CD4-positive, alpha-beta T cell treated with Interleukin-6 at 100 ng/mL for 8 hours (primary cell): ENCODE data around the gene CCDC86.

Experiments used
- DNase-seq: peaks from one replicate; pipeline ENCODE4 v3.0.0-alpha.2; 2020; ENCODE audit warnings: mixed read lengths, low spot score

The CCDC86 gene

GRCh38 chr11:60868682-60869450 is 27.0 kb downstream of the CCDC86 start:
- no peak for DNase-seq

DNA sequence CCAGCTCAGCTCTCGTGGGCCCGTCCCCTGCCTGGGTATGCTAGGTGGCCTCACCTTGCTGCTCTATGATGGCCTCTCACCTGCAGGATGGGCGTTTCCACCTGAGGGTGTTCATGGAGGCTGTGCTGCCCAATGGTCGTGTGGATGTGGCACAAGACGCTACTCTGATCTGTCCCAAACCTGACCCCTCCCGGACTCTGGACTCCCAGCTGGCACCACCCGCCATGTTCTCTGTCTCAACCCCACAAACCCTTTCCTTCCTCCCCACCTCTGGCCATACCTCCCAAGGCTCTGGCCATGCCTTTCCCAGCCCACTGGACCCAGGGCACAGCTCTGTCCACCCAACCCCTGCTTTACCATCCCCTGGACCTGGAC is 27.5 kb downstream of the CCDC86 start:
- DNase-seq, result no peak

DNA sequence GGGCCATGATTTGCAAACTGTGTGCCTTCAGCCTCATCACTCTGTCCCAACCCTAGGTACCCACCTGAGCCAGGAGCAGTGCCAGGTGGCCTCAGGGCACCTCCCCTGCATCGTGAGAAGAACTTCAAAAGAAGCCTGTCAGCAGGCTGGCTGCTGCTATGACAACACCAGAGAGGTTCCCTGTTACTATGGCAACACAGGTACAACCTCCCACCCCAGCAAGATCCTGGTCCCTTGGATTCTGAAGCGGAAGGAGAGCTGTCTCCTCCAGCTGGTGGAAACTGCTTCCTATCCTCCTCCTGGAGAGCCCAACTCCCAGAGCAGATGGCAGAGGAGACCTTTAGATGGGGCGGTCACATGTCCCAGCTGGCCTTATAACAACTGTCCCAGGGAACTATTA is 28.4 kb downstream of the CCDC86 start:
- DNase-seq, result no peak

- DNase-seq, result no peak
Observed at GRCh38 chr11:60870733-60871377, 28.9 kb downstream of the CCDC86 start.

DNA sequence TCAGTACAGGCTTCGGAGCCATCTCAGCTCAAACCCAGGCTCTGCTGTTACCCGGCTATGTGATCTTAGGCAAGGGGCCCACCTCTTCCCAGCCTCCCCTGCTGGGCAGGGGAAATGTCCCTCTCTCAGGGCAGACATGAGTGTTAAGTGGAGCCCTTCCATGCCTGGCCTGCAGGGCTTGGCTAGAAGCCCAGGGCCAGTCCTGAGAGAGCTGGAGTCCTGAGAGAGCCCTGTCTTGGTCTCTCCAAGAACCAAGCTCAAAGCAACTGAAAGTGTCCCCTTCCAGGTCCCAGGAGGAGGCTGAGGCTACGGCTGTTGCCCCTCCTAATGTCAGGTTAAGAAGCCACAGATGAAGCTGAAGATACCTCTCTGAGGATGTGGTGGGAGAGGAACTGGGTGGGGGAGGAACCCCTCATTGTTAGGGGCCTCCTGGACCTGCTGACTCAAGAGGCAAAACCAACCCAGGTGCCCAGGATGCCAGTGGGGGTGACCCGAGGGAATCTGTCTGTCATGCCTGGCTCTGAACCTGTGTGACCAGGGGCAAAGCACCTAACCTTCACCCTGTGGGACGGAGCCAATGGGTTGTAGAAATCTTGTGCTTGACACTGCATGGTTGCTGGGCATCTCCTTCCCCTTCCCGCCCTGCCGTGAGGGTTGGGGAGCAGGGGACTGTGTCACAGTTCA is 29.6 kb downstream of the CCDC86 start:
- no peak for DNase-seq

DNA sequence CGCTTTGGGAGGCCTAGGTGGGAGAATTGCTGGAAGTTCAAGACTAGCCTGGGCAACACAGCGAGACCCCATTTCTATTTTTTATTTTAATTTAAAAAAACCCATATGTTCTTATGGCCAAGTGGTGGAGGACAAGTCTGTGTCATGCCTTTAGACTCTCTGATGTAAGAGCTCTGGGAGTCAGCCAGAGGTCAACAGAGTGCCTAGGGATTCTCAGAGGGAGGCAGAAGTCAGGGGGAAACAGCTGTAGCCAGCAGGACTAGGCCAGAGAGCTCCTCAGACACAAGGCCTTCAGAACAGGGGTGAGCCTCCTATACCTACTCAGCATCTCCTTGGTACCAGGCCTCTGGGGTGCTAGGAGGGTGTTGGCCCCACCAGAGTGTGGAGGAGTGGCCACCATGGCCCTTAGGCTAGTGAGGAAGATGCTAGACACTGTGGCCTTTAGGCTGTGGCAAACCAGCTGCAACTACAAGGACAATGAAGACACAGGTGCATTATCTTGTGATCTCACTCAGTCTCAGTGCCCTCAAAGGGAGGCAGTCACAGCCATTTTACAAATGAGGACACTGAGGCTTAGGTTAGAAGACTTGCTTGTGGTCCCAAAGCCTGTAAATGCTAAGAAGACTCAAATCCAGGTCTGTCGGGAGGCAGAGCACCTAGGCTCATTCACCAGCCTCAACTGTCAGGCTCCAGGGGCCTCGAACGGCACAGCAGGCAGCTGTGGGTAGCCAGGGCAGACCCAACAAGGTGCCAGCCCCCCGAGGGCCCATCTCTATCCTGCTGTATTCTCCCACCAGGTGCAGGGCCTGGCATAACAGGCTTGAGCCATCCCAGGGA is 30.4 kb downstream of the CCDC86 start:
- no peak for DNase-seq

DNA sequence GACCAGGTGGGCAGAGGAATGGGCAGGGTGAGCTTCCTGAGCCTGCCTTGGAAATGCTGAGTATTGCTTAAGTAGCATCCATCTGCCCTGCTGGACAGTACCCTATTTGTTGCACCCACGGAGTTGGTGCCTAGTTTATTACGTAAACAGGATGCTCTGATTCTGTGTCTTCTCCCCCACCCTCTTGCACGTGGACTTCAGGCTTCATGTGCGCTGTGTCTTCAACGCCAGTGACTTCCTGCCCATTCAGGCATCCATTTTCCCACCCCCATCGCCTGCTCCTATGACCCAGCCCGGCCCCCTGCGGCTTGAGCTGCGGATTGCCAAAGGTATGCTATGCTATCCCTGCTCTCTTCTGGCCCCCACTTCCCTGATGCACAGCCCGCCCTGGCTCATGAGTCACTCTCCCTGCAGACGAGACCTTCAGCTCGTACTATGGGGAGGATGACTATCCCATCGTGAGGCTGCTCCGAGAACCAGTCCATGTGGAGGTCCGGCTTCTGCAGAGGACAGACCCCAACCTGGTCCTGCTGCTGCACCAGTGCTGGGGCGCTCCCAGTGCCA is 31.1 kb downstream of the CCDC86 start:
- no peak for DNase-seq

- DNase-seq, result no peak
Observed at GRCh38 chr11:60873533-60873932, 31.6 kb downstream of the CCDC86 start.

- no peak for DNase-seq
Observed at GRCh38 chr11:60874421-60875365, 32.8 kb downstream of the CCDC86 start.

- DNase-seq, result no peak
Observed at GRCh38 chr11:60875366-60876167, 33.7 kb downstream of the CCDC86 start.

GRCh38 chr11:60876168-60876485 is 34.2 kb downstream of the CCDC86 start:
- no peak for DNase-seq

GRCh38 chr11:60878245-60879101 is 36.6 kb downstream of the CCDC86 start:
- no peak for DNase-seq

- no peak for DNase-seq
Observed at GRCh38 chr11:60879104-60879503, 37.2 kb downstream of the CCDC86 start.

DNA sequence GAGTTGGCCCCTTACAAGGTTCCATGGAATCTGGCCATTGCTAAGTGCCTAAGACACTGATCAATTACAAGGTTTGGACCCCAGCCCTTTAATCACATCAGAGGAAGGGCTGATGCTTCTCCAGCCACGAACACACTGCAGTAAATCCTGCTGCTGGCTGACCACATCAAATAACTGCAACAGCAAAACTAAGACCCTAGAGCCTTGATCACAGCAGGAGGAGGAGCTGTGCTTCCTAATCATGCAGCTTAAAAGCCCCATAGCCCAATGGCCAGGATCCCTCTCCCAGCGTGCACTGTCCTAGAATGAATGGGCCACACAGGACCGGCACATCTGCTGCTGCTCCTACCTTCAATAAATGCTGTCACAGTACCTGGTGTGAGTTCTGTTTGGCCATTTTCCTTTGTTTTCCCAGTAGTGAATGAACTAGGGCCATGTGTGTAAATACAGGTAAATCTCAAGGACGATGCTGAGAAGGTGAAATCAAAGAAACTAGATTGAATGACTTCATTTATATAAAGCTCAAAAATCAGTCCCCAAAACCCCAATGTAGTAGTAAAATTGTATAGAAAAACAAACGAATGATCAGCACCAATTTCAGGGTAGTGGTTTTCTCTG is 38.2 kb downstream of the CCDC86 start:
- DNase-seq, result no peak

DNA sequence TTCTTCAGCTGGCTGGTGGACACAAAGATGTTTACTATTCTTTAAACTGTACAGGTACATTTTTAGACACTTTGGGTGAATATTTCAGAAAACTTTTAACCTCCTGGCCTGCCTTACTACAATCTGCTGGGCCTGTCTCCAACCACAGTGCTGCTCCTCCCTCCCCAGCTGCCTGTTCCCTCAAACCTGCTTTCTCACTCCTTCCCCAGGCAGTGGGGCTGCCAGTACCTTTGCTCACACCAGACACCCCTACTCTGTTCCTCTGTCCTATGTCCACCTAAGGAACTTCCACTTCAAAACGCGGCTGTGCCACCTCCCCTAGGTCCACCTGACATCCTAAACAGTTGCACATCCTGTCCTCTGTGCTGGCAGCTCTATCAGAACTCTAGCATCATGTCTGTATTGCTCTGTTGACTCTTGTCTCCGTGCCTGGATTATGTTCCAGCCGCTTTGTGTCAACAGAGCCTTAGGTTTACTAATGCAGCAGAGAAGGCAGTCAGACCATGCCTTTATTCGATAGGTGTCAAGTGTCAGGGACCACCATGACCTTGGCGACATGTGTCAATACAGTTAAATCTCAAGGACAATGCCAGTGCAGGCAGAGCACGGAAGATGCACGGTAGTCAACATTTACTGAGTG is 38.9 kb downstream of the CCDC86 start:
- DNase-seq, result no peak

- no peak for DNase-seq
Observed at GRCh38 chr11:60887556-60887955, 45.6 kb downstream of the CCDC86 start.

GRCh38 chr11:60889869-60890311 is 48.0 kb downstream of the CCDC86 start:
- DNase-seq, result no peak

- DNase-seq, result no peak
Observed at GRCh38 chr11:60890696-60891095, 48.8 kb downstream of the CCDC86 start.
